ENCODE results near the gene IL16. TPM values are rescaled to one million over a fixed set of nuclear protein-coding genes. Genes with fewer than 3 reads are reported as not detected.

Gene IL16
- total RNA-seq, 1 donor from 2014 or later: 107 TPM

Other genes starting within 250 kb of the IL16 start
- 29.5 and 30.2 TPM in 2 replicates for gene MESD, start 207.1 kb upstream of the IL16 start, total RNA-seq
- 30.2 and 30.8 TPM in 2 replicates for gene TLNRD1, start 196.0 kb upstream of the IL16 start, total RNA-seq
- gene CFAP161, start 62.6 kb upstream of the IL16 start, total RNA-seq: not detected in 2 replicates
- 4.5 and 4.6 TPM in 2 replicates for gene STARD5, start 127.3 kb downstream of the IL16 start, total RNA-seq
- not detected in 2 replicates for gene TMC3, start 177.3 kb downstream of the IL16 start, total RNA-seq